ENCODE data around the gene MICA. TPM values are rescaled to one million over a fixed set of nuclear protein-coding genes. Genes with fewer than 3 reads are reported as not detected.
A peak's percentile ranks its signal among the peaks of the same experiment; 100 is the strongest.
"Not testable (repeated sequence)": the region's sequence is repeated elsewhere in the genome, so short reads cannot be mapped to it uniquely, and the experiment has no call there.

Gene MICA
- total RNA-seq, 1 donor from 2014 or later: 10.7 TPM

DNA sequence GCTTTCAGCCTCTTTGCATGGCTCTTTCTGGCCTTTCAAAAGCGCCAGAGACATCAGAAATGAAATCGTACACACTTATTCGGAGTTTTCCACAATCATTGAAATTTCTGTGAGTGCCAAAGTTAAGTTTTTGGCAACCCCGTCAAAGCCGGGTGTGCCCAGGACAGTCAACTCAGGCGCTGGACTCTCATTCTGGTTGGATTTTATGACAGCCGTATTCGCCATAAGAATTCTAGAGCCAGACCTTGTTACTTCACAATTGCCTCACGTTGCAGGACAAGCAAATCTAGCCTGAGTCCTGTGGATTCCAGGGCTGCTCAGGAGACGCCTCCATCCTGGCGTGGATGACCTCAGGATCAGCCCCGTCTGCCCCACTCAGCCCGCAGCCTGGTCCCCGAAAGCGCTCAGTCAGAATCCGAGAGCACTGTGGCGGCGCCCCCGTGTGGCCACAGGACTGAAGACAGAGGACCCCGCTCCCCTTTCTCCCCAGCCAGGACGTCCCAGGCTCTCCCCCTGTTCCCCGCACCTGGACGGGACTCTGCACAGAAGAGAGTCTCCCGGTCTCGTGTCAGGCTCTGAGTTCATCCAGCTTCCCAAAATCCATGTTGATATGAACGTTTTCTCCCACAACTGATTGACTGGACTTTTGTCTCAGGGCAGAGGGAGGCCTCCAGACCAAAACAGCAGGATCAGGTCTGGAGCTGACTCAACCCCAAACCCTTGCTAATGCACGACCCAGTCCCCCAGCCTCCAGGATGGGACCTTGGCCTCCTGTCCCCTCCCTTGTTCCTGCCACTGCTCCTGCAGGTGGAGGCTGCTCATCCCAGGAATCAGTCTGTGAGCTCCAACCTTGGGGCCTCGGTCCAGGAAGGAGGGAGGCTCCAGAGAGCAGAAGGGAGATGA, 38.2 kb downstream of the MICA start:
- TF ChIP-seq, protein P1, sequence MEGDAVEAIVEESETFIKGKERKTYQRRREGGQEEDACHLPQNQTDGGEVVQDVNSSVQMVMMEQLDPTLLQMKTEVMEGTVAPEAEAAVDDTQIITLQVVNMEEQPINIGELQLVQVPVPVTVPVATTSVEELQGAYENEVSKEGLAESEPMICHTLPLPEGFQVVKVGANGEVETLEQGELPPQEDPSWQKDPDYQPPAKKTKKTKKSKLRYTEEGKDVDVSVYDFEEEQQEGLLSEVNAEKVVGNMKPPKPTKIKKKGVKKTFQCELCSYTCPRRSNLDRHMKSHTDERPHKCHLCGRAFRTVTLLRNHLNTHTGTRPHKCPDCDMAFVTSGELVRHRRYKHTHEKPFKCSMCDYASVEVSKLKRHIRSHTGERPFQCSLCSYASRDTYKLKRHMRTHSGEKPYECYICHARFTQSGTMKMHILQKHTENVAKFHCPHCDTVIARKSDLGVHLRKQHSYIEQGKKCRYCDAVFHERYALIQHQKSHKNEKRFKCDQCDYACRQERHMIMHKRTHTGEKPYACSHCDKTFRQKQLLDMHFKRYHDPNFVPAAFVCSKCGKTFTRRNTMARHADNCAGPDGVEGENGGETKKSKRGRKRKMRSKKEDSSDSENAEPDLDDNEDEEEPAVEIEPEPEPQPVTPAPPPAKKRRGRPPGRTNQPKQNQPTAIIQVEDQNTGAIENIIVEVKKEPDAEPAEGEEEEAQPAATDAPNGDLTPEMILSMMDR (conservative IDR thresholded peaks at IDR 0.05): peak; percentile 91
- Mint-ChIP-seq H3K9me3 (peaks cover 7% of the 10 kb centered on the region), H3K27ac (no peak overlapping the region), H3K36me3 (peaks cover 3% of the 10 kb centered on the region), H3K4me3 (no peak overlapping the region), H3K27me3 (peaks cover 73% of the 10 kb centered on the region), H3K4me1 (ENCODE audit: unreplicated experiment) (peaks cover 6% of the 10 kb centered on the region)
- no peak for DNase-seq (ENCODE audit: extremely low spot score, unreplicated experiment)

DNA sequence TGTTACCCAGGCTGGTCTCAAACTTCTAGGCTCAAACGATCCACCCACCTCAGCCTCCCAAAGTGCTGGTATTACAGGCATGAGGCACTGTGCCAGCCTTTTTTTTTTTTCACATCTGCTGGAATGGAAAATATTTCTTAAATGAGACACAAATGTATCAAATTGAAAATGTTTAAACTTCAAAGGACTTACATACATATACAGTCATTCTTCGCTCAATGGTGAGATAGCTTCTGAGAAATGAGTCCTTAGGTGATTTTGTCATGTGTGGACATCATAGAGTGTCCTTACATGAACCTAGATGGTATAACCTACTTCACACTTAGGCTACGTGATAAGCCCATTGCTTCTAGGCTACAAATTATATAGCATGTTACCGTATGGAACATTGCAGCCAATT, 43.1 kb downstream of the MICA start:
- no peaks in the 10 kb centered on the region for H3K9me3 Mint-ChIP-seq
- H3K36me3 Mint-ChIP-seq: no peaks in the 10 kb centered on the region

DNA sequence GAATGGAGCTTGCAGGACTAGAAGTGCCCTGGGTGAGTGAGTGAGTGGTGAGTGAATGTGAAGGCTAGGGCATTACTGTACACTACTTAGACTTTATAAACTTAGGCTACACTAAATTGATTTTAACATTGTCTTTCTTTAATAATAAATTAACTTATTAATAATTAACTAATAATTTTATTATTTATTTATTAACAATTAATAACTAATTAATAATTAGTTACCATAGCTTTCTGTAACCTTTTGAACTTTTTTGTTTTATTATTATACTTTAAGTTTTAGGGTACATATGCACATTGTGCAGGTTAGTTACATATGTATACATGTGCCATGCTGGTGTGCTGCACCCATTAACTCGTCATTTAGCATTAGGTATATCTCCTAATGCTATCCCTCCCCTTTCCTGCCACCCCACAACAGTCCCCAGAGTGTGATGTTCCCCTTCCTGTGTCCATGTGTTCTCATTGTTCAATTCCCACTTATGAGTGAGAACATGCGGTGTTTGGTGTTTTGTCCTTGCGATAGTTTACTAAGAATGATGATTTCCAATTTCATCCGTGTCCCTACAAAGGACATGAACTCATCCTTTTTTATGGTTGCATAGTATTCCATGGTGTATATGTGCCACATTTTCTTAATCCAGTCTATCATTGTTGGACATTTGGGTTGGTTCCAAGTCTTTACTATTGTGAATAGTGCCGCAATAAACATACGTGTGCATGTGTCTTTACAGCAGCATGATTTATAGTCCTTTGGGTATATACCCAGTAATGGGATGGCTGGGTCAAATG, 43.8 kb downstream of the MICA start:
- not testable (repeated sequence) for H3K4me3 Mint-ChIP-seq; H3K36me3 Mint-ChIP-seq; DNase-seq (ENCODE audit: extremely low spot score, unreplicated experiment); H3K27ac Mint-ChIP-seq; H3K4me1 Mint-ChIP-seq (ENCODE audit: unreplicated experiment); H3K9me3 Mint-ChIP-seq
- H3K27me3 Mint-ChIP-seq: peaks cover 55% of the 10 kb centered on the region

More for the DNA sequence above, 43.1 kb downstream of the MICA start:
- Mint-ChIP-seq H3K27ac (no peak overlapping the region), H3K27me3 (peaks cover 57% of the 10 kb centered on the region), H3K4me1 (ENCODE audit: unreplicated experiment) (peaks cover 5% of the 10 kb centered on the region), H3K4me3 (no peak overlapping the region)
- TF ChIP-seq, protein P1 (conservative IDR thresholded peaks at IDR 0.05): no peak
- DNase-seq (ENCODE audit: extremely low spot score, unreplicated experiment): no peak

DNA sequence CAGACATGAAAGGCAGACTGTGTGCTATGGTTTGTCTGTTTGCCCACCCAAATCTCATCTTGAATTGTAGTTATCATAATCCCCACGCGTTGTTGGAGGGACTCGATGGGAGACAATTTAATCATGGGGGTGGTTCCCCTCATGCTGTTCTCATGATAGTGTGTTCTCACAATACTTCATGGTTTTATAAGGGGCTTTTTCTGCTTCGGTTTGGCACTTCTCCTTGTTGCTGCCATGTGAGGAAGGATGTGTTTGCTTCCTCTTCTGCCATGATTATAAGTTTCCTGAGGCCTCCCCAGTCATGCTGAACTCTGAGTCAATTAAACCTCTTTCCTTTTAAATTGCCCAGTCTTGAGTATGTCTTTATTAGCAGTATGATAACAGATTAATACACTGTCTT, 47.4 kb downstream of the MICA start:
- no peak for DNase-seq (ENCODE audit: extremely low spot score, unreplicated experiment)
- no peak overlapping the region for H3K27ac Mint-ChIP-seq
- peaks cover 40% of the 10 kb centered on the region for H3K27me3 Mint-ChIP-seq
- H3K9me3 Mint-ChIP-seq: no peaks in the 10 kb centered on the region
- H3K36me3 Mint-ChIP-seq: no peaks in the 10 kb centered on the region
- TF ChIP-seq, protein P1 (conservative IDR thresholded peaks at IDR 0.05): no peak
- H3K4me1 Mint-ChIP-seq (ENCODE audit: unreplicated experiment): no peaks in the 10 kb centered on the region
- no peak overlapping the region for H3K4me3 Mint-ChIP-seq

DNA sequence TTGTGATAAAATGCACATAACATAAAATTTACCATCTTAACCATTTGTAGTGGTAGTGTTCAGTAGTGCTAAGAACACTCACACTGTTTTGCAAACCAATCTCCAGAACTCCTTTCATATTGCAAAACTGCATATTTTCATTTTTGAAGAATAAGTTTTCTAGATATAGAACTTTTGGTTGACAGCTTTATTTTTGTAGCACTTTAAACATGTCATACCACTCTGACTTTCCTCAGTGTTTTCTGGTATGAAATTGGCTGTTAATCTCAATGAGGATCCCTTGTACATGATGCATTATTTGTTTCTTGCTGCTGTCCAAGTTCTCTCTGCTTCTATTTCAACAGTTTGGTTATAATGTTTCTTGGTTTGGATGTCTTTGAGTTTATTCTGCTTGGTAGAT, 49.5 kb downstream of the MICA start:
- no peaks in the 10 kb centered on the region for H3K36me3 Mint-ChIP-seq
- no peak overlapping the region for H3K4me3 Mint-ChIP-seq
- H3K9me3 Mint-ChIP-seq: no peaks in the 10 kb centered on the region
- H3K4me1 Mint-ChIP-seq (ENCODE audit: unreplicated experiment): no peaks in the 10 kb centered on the region
- peaks cover 32% of the 10 kb centered on the region for H3K27me3 Mint-ChIP-seq
- TF ChIP-seq, protein P1 (conservative IDR thresholded peaks at IDR 0.05): no peak
- DNase-seq (ENCODE audit: extremely low spot score, unreplicated experiment): no peak
- no peak overlapping the region for H3K27ac Mint-ChIP-seq

DNA sequence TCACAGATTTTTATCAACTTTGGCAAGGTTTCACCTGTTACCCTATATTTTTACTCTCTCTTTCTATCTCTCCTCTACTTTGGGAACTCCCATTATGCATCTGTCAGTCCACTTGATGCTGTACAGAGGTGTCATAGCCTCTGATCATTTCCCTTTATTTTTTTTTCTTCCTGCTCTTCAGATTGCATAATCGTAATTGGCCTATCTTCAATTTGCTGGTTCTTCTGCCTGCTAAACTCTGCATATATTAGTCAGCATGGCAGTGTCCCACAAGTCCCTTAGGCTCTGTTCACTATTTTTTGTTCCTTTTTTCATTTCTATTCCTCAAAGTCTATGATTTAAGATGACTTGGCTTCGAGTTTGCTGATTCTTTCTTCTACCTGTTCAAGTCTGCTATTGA, 49.9 kb downstream of the MICA start:
- DNase-seq (ENCODE audit: extremely low spot score, unreplicated experiment): no peak
- no peaks in the 10 kb centered on the region for H3K4me1 Mint-ChIP-seq (ENCODE audit: unreplicated experiment)
- H3K36me3 Mint-ChIP-seq: no peaks in the 10 kb centered on the region
- H3K27ac Mint-ChIP-seq: no peak overlapping the region
- TF ChIP-seq, protein P1 (conservative IDR thresholded peaks at IDR 0.05): no peak
- no peaks in the 10 kb centered on the region for H3K9me3 Mint-ChIP-seq
- peaks cover 32% of the 10 kb centered on the region for H3K27me3 Mint-ChIP-seq
- H3K4me3 Mint-ChIP-seq: no peak overlapping the region

DNA sequence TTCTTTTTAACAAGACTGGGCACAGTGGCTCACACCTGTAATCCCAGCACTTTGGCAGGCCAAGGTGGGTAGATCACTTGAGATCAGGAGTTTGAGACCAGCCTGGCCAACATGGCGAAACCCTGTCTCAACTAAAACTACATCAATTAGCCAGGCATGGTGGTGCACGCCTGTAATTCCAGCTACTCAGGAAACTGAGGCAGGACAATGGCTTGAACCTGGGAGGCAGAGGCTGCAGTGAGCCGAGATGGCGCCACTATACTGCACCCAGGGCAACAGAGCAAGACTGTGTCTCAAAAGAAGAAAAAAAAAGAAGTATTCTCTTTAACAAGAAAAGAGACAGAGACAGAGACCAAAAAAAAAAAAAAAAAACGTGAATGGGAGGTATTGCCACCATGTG, 56.5 kb downstream of the MICA start:
- not testable (repeated sequence) for H3K9me3 Mint-ChIP-seq; H3K4me3 Mint-ChIP-seq; H3K36me3 Mint-ChIP-seq; H3K4me1 Mint-ChIP-seq (ENCODE audit: unreplicated experiment); DNase-seq (ENCODE audit: extremely low spot score, unreplicated experiment); H3K27ac Mint-ChIP-seq
- peaks cover 35% of the 10 kb centered on the region for H3K27me3 Mint-ChIP-seq

Data from type B pancreatic cell (in vitro differentiated cells).